ENCODE results near the gene SELENOK. TPM values are rescaled to one million over a fixed set of nuclear protein-coding genes. Genes with fewer than 3 reads are reported as not detected.

The SELENOK gene
- total and polyA plus RNA-seq, 2 donors (not counting 3 experiments of a cell fraction or from before 2014, with no cell fraction given) = 26.1 to 35.2 TPM

DNA sequence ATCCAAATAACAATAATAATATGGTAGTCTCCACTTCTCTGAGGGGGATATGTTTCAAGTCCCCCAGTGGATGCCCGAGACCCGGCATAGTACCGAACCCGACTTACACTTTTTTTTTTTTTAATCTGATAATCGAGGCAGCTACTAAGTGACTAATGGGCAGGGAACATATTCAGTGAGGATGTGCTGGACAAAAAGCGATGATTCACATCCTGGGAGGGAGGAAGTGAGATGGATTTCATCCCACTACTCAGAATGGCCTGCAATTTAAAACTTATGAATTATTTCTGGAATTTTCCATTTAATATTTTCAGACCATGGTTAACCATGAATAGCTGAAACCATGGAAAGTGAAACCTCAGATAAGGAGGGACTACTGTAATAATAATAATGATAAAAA is 49.5 kb upstream of the SELENOK start:
- Histone ChIP-seq H3K79me2 (ENCODE audit: control insufficient read depth, insufficient read depth, low read length) (no peaks in the 10 kb centered on the region), H3K27ac (ENCODE audit: insufficient read depth, low read depth, low read length) (no peak overlapping the region), H3K36me3 (ENCODE audit: control insufficient read depth in 2 of 2, extremely low read depth in 1 of 2, insufficient read depth in 2 of 2, low read length in 2 of 2) (no peaks in the 10 kb centered on the region), H3K9me1 (replicated peaks; ENCODE audit: control insufficient read depth, extremely low read depth, insufficient read depth, low read length) (no peaks in the 10 kb centered on the region), H3K4me2 (ENCODE audit: insufficient read depth, low read length) (no peak overlapping the region), H3K27me3 (ENCODE audit: control insufficient read depth in 2 of 2, insufficient read depth in 2 of 2, low read length in 2 of 2) (no peaks in the 10 kb centered on the region), H3K9ac (replicated peaks; ENCODE audit: extremely low read depth, insufficient read depth, low read length) (no peak overlapping the region), H4K20me1 (replicated peaks; ENCODE audit: control insufficient read depth, extremely low read depth, insufficient read depth, low read length) (no peaks in the 10 kb centered on the region), H3K9me3 (replicated peaks; ENCODE audit: control insufficient read depth, insufficient read depth, low read length) (peaks cover 2% of the 10 kb centered on the region), H3K4me1 (ENCODE audit: control insufficient read depth, extremely low read depth, insufficient read depth, low read length) (no peaks in the 10 kb centered on the region), H3K4me3 (replicated peaks in 1 of 3; ENCODE audit: insufficient read depth in 1 of 3, low read depth in 1 of 3, low read length in 3 of 3) (no peak overlapping the region), H2AFZ (ENCODE audit: low read depth, low read length) (no peak overlapping the region)
- intact Hi-C loops (cut with micrococcal nuclease) = no loop called here
- no peak for FAIRE-seq
- no peak for DNase-seq (ENCODE audit: low read depth, low spot score)
- CTCF ChIA-PET = interaction anchor here (1.0 to 1.4 kb wide), 2 partner anchors 106 to 1240 kb away, joined by 3 to 5 read pairs; no protein-coding TSS in a partner anchor
- dilution Hi-C loops (cut with MboI; ENCODE audit: extremely low pct_ligation_motif_present, low sequenced_read_pairs) = no loop called here
- no TSS peak for BruUV-seq (replicated peaks)
- no peak for TF ChIP-seq POLR2AphosphoS5 (IDR thresholded peaks at IDR 0.05; ENCODE audit: insufficient read depth, low read depth, low read length)
- no peak for TF ChIP-seq POLR2A (IDR thresholded peaks at IDR 0.05; ENCODE audit: low read depth, low read length)
- TF ChIP-seq EZH2 (IDR thresholded peaks at IDR 0.05; ENCODE audit: borderline replicate concordance, low read depth, low read length, severe bottlenecking) = no peak
- TF ChIP-seq, protein P1, sequence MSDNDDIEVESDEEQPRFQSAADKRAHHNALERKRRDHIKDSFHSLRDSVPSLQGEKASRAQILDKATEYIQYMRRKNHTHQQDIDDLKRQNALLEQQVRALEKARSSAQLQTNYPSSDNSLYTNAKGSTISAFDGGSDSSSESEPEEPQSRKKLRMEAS (IDR thresholded peaks at IDR 0.05; ENCODE audit: insufficient read depth, insufficient read length) = no peak
- TF ChIP-seq GATA2 (IDR thresholded peaks at IDR 0.05; ENCODE audit: insufficient read depth, insufficient read length, low read depth, low read length) = no peak
- TF ChIP-seq FOS (IDR thresholded peaks at IDR 0.05; ENCODE audit: borderline replicate concordance, insufficient read depth, low read length) = peak; percentile 9
- TF ChIP-seq, protein P2, sequence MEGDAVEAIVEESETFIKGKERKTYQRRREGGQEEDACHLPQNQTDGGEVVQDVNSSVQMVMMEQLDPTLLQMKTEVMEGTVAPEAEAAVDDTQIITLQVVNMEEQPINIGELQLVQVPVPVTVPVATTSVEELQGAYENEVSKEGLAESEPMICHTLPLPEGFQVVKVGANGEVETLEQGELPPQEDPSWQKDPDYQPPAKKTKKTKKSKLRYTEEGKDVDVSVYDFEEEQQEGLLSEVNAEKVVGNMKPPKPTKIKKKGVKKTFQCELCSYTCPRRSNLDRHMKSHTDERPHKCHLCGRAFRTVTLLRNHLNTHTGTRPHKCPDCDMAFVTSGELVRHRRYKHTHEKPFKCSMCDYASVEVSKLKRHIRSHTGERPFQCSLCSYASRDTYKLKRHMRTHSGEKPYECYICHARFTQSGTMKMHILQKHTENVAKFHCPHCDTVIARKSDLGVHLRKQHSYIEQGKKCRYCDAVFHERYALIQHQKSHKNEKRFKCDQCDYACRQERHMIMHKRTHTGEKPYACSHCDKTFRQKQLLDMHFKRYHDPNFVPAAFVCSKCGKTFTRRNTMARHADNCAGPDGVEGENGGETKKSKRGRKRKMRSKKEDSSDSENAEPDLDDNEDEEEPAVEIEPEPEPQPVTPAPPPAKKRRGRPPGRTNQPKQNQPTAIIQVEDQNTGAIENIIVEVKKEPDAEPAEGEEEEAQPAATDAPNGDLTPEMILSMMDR (IDR thresholded peaks at IDR 0.05; ENCODE audit: extremely low read depth in 1 of 2, insufficient read depth in 1 of 2, low read depth in 1 of 2, low read length in 2 of 2) = no peak
- no peak for TF ChIP-seq JUN (IDR thresholded peaks at IDR 0.05; ENCODE audit: borderline replicate concordance, insufficient read depth, insufficient read length, low read depth)
- POLR2A ChIA-PET = no interaction called here

Data from endothelial cell of umbilical vein (primary cell).